Upper lobe of right lung (tissue), 1 donor: ENCODE measurements around the gene BDKRB2. TPM values are rescaled to one million over a fixed set of nuclear protein-coding genes. Genes with fewer than 3 reads are reported as not detected.

Experiments
- ATAC-seq: fragments of 200-7000 bp; cut with Tn5 transposase; one replicate; pipeline ENCODE4 v1.9.1; 2020; ENCODE audit warnings: mild to moderate bottlenecking, moderate library complexity
- DNase-seq: peaks from one replicate; pipeline ENCODE4 v3.0.0-alpha.2; 2020
- H3K27ac ChIP-seq: fragments of 200-600 bp; one replicate; pipeline ENCODE4 v1.8.0; 2022
- H3K27me3 ChIP-seq: fragments of 200-600 bp; one replicate; pipeline ENCODE4 v1.8.0; 2022; ENCODE audit warnings: mild to moderate bottlenecking
- H3K36me3 ChIP-seq: fragments of 200-600 bp; one replicate; pipeline ENCODE4 v1.8.0; 2022
- H3K4me1 ChIP-seq: fragments of 200-600 bp; one replicate; pipeline ENCODE4 v1.8.0; 2022
- H3K4me3 ChIP-seq: fragments of 200-600 bp; one replicate; pipeline ENCODE4 v1.8.0; 2022; ENCODE audit warnings: mild to moderate bottlenecking
- H3K9me3 ChIP-seq: fragments of 200-600 bp; one replicate; pipeline ENCODE4 v1.8.0; 2022
- CTCF ChIP-seq: fragments of 200-600 bp; IDR thresholded peaks from one replicate; pipeline ENCODE4 v1.8.0; 2022; ENCODE audit warnings: antibody characterized with exemption
- intact Hi-C: fragments of 100-400 bp; cut with DNase I; formaldehyde crosslinking; loops from one replicate; pipeline ENCODE4 v1.11.0; 2022
- total RNA-seq: library from RNA; stranded (reverse); fragmentation: NEBNext Ultra II Directional; extraction: Animal tissue kit (Norgen Biotek cat#: 25700); gene quantifications from one replicate; pipeline ENCODE4 v1.2.1, GENCODE V29; 2021
- donor health status: DM: no; HTN: yes; CAD: no; lungs with severe emphysema.

Gene BDKRB2
- total RNA-seq, 1 donor from 2014 or later, result 1.5 TPM

DNA sequence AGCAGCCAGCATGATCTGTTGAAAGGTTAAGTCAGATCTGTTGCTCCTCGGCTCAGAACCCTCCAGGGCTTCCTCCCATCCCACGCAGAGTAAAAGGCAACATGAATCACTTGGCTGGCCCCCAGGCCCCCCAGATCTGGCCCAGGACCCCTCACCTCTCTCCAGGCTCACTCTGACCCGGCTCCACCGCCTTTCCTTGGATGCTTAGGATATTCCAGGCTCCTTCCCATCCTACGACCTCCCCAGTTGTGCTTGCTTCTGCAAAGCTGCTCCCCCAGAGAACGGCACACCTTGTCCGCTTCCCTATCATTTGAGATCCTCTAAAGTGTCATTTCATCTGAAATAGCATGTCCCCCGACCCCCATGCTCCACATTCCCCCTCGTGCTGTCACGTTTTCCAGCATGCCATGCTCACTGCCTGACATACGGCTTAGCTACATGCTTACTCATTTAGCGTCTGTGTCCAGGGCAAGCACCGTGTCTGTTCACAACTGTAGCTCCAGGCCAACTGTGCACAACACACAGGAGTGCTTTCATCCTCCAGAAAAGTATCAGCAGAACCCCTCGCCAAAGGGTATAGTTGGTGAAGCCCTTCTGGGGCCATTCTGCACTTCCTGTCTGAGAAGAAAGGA lies 33.6 kb upstream of the BDKRB2 start:
- no peaks in the 10 kb centered on the region for H3K36me3 ChIP-seq
- no peaks in the 10 kb centered on the region for H3K9me3 ChIP-seq
- H3K4me1 ChIP-seq, result no peaks in the 10 kb centered on the region
- TF ChIP-seq CTCF, result no peak
- intact Hi-C loops, result no loop called here
- DNase-seq, result no peak
- no peak overlapping the region for H3K4me3 ChIP-seq
- ATAC-seq, result no peak
- no peaks in the 10 kb centered on the region for H3K27me3 ChIP-seq
- H3K27ac ChIP-seq, result no peak overlapping the region

- Histone ChIP-seq H3K36me3 (no peaks in the 10 kb centered on the region), H3K4me1 (peaks cover 8% of the 10 kb centered on the region), H3K27me3 (no peaks in the 10 kb centered on the region), H3K4me3 (no peak overlapping the region), H3K9me3 (no peaks in the 10 kb centered on the region), H3K27ac (no peak overlapping the region)
- intact Hi-C loops, result no loop called here
- DNase-seq, result no peak
- no peak for ATAC-seq
- no peak for TF ChIP-seq CTCF
These were observed 30.8 kb upstream of the BDKRB2 start for GRCh38 chr14:96173636-96174475.

GRCh38 chr14:96176275-96176674 lies 28.4 kb upstream of the BDKRB2 start:
- ATAC-seq (no peak), DNase-seq (no peak)
- Histone ChIP-seq H3K36me3 (no peaks in the 10 kb centered on the region), H3K9me3 (no peaks in the 10 kb centered on the region), H3K27ac (no peak overlapping the region), H3K4me1 (peaks cover 8% of the 10 kb centered on the region), H3K4me3 (no peak overlapping the region), H3K27me3 (no peaks in the 10 kb centered on the region)
- intact Hi-C loops, result no loop called here
- no peak for TF ChIP-seq CTCF

GRCh38 chr14:96176811-96177211 lies 27.8 kb upstream of the BDKRB2 start:
- no peak for TF ChIP-seq CTCF
- no peaks in the 10 kb centered on the region for H3K36me3 ChIP-seq
- no peaks in the 10 kb centered on the region for H3K9me3 ChIP-seq
- no peaks in the 10 kb centered on the region for H3K27me3 ChIP-seq
- DNase-seq (no peak), ATAC-seq (no peak)
- peaks cover 8% of the 10 kb centered on the region for H3K4me1 ChIP-seq
- H3K4me3 ChIP-seq, result no peak overlapping the region
- intact Hi-C loops, result no loop called here
- no peak overlapping the region for H3K27ac ChIP-seq

- Histone ChIP-seq H3K27me3 (no peaks in the 10 kb centered on the region), H3K9me3 (no peaks in the 10 kb centered on the region), H3K27ac (no peak overlapping the region), H3K4me1 (peaks cover 8% of the 10 kb centered on the region), H3K36me3 (no peaks in the 10 kb centered on the region), H3K4me3 (no peak overlapping the region)
- TF ChIP-seq CTCF, result no peak
- intact Hi-C loops, result no loop called here
- no peak for ATAC-seq
- no peak for DNase-seq
These were observed 26.8 kb upstream of the BDKRB2 start for GRCh38 chr14:96177766-96178375.
